Keratinocyte (primary cell): Measurements from ENCODE around the gene C10orf90. TPM values are rescaled to one million over a fixed set of nuclear protein-coding genes. Genes with fewer than 3 reads are reported as not detected.

Source experiments
- DNase-seq: peaks from one replicate; pipeline ENCODE4 v3.0.0-alpha.2; 2011; ENCODE audit warnings: low read depth, missing footprints, low spot score
- FAIRE-seq: peaks from 2 replicates; lab custom pipeline; 2011; peaks lifted over from hg19 to GRCh38; lab: Jason Lieb, UNC
- H2AFZ ChIP-seq: 2 replicates; pipeline ENCODE4 v1.6.0; 2012; ENCODE audit warnings: low read length, control low read depth, inconsistent platforms; ENCODE audit not compliant: control insufficient read depth
- H3K27ac ChIP-seq: 2 replicates; pipeline ENCODE4 v1.5.1; 2011; ENCODE audit warnings: low read length; ENCODE audit not compliant: control insufficient read depth, insufficient read depth
- H3K27me3 ChIP-seq: 3 replicates; pipeline ENCODE4 v1.6.0; 2011; ENCODE audit warnings: low read length; ENCODE audit not compliant: control insufficient read depth, insufficient read depth; ENCODE audit errors: extremely low read depth
- H3K36me3 ChIP-seq, 2 experiments: 2 replicates in 1 of 2; 3 replicates in 1 of 2; pipeline ENCODE4 v1.5.1; 2011; ENCODE audit warnings: low read length in 2 of 2, mild to moderate bottlenecking in 1 of 2; ENCODE audit not compliant: control insufficient read depth in 2 of 2, insufficient read depth in 2 of 2; ENCODE audit errors: extremely low read depth in 1 of 2
- H3K4me1 ChIP-seq: 3 replicates; pipeline ENCODE4 v1.5.1; 2011; ENCODE audit warnings: low read length; ENCODE audit not compliant: control insufficient read depth, insufficient read depth; ENCODE audit errors: extremely low read depth
- H3K4me2 ChIP-seq: 3 replicates; pipeline ENCODE4 v1.6.0; 2011; ENCODE audit warnings: low read depth, low read length; ENCODE audit not compliant: control insufficient read depth, insufficient read depth; ENCODE audit errors: extremely low read depth
- H3K4me3 ChIP-seq, 3 experiments: fragments of 200-600 bp in 1 of 3; sonication (generic) in 1 of 3; 2 replicates in 2 of 3; 3 replicates in 1 of 3; pipeline ENCODE4 v1.5.1; 2011 to 2016; ENCODE audit warnings: low read length in 3 of 3, mild to moderate bottlenecking in 3 of 3, control low read depth in 2 of 3, inconsistent platforms in 1 of 3, low read depth in 1 of 3, mixed read lengths in 1 of 3, mixed run types in 1 of 3, moderate library complexity in 1 of 3; ENCODE audit not compliant: control insufficient read depth in 2 of 3, insufficient read depth in 2 of 3; ENCODE audit errors: extremely low read depth in 1 of 3
- H3K79me2 ChIP-seq: 2 replicates; pipeline ENCODE4 v1.6.0; 2012; ENCODE audit warnings: low read length; ENCODE audit not compliant: control insufficient read depth, insufficient read depth
- H3K9ac ChIP-seq: 3 replicates; pipeline ENCODE4 v1.6.0; 2011; ENCODE audit warnings: low read length; ENCODE audit not compliant: control insufficient read depth, insufficient read depth; ENCODE audit errors: extremely low read depth
- H3K9me1 ChIP-seq: 3 replicates; pipeline ENCODE4 v1.6.0; 2011; ENCODE audit warnings: low read length; ENCODE audit not compliant: control insufficient read depth, insufficient read depth; ENCODE audit errors: extremely low read depth
- H3K9me3 ChIP-seq: 2 replicates; pipeline ENCODE4 v1.5.1; 2012; ENCODE audit warnings: low read depth, low read length; ENCODE audit not compliant: control insufficient read depth
- H4K20me1 ChIP-seq: 3 replicates; pipeline ENCODE4 v1.6.0; 2011; ENCODE audit warnings: low read length; ENCODE audit not compliant: control insufficient read depth, insufficient read depth; ENCODE audit errors: extremely low read depth
- CTCF ChIP-seq, 3 experiments: IDR thresholded peaks in 1 of 3; conservative IDR thresholded peaks in 1 of 3; optimal IDR thresholded peaks in 1 of 3; 2 replicates in 2 of 3; 3 replicates in 1 of 3; pipeline versions ENCODE3 to v1.5.1; 2011; ENCODE audit warnings: low read length in 3 of 3, mild to moderate bottlenecking in 3 of 3, moderate library complexity in 2 of 3, control low read depth in 1 of 3, inconsistent platforms in 1 of 3; ENCODE audit not compliant: insufficient read depth in 2 of 3; ENCODE audit errors: extremely low read depth in 1 of 3
- EZH2 ChIP-seq: IDR thresholded peaks from one replicate; pipeline ENCODE4 v1.6.1; 2012; ENCODE audit warnings: inconsistent platforms, mild to moderate bottlenecking, low read length, moderate library complexity
- dilution Hi-C: fragments of 300-500 bp; cut with MboI; formaldehyde crosslinking; loops from one replicate; pipeline ENCODE4 v1.7.0; 2020; ENCODE audit warnings: low sequenced_read_pairs; ENCODE audit not compliant: extremely low pct_ligation_motif_present
- polyA plus RNA-seq, 5 experiments: library from polyadenylated mRNA; depleted of rRNA in 3 of 5; stranded (reverse) in 3 of 5; stranded (forward) in 1 of 5; unstranded in 1 of 5; fragments of >200 nt; gene quantifications; 1 replicate in 1 of 5; 2 replicates in 3 of 5; 3 replicates in 1 of 5; pipeline versions ENCODE4 v1.2.1 to v1.2.3, GENCODE V29; 2011 to 2012; ENCODE audit warnings: missing spikeins in 2 of 5, low read depth in 1 of 5, low replicate concordance in 1 of 5

The C10orf90 gene
- polyA plus RNA-seq, 1 donor (not counting 4 experiments of a cell fraction or from before 2014, with no cell fraction given): not detected

- TF ChIP-seq CTCF (optimal IDR thresholded peaks at IDR 0.05 in 1 of 3, IDR thresholded peaks at IDR 0.05 in 1 of 3, conservative IDR thresholded peaks at IDR 0.05 in 1 of 3; ENCODE audit: extremely low read depth in 1 of 3, insufficient read depth in 2 of 3, low read length in 3 of 3) (no peak), EZH2 (no peak)
- Histone ChIP-seq H3K4me2 (no peak overlapping the region), H3K79me2 (no peaks in the 10 kb centered on the region), H3K36me3 (no peaks in the 10 kb centered on the region), H3K27ac (no peak overlapping the region), H3K9ac (no peak overlapping the region), H3K27me3 (no peaks in the 10 kb centered on the region), H4K20me1 (no peaks in the 10 kb centered on the region), H3K4me3 (no peak overlapping the region), H3K4me1 (no peaks in the 10 kb centered on the region), H3K9me1 (no peaks in the 10 kb centered on the region), H2AFZ (no peak overlapping the region), H3K9me3 (no peaks in the 10 kb centered on the region)
- DNase-seq (no peak), FAIRE-seq (no peak)
- dilution Hi-C loops: no loop called here
Measured at GRCh38 chr10:126475074-126475691, 195.3 kb downstream of the C10orf90 start.

- no peak overlapping the region for H2AFZ ChIP-seq
- dilution Hi-C loops: no loop called here
- H4K20me1 ChIP-seq: no peaks in the 10 kb centered on the region
- no peaks in the 10 kb centered on the region for H3K27me3 ChIP-seq
- H3K36me3 ChIP-seq: no peaks in the 10 kb centered on the region
- no peak overlapping the region for H3K4me2 ChIP-seq
- H3K79me2 ChIP-seq: no peaks in the 10 kb centered on the region
- DNase-seq: no peak
- no peak overlapping the region for H3K27ac ChIP-seq
- no peak overlapping the region for H3K4me3 ChIP-seq
- no peak for FAIRE-seq
- no peaks in the 10 kb centered on the region for H3K9me3 ChIP-seq
- H3K9me1 ChIP-seq: no peaks in the 10 kb centered on the region
- no peak for TF ChIP-seq EZH2
- no peak for TF ChIP-seq CTCF (optimal IDR thresholded peaks at IDR 0.05 in 1 of 3, IDR thresholded peaks at IDR 0.05 in 1 of 3, conservative IDR thresholded peaks at IDR 0.05 in 1 of 3; ENCODE audit: extremely low read depth in 1 of 3, insufficient read depth in 2 of 3, low read length in 3 of 3)
- no peak overlapping the region for H3K9ac ChIP-seq
- no peaks in the 10 kb centered on the region for H3K4me1 ChIP-seq
Measured at GRCh38 chr10:126474031-126474430, 196.5 kb downstream of the C10orf90 start.
